Measurements from ENCODE around the gene SFT2D3.

Gene SFT2D3

GRCh38 chr2:127665267-127665893, 35.9 kb upstream of the SFT2D3 start:
- no peak for DNase-seq

GRCh38 chr2:127669056-127669455, 32.2 kb upstream of the SFT2D3 start:
- DNase-seq = no peak

GRCh38 chr2:127670055-127670956, 31.0 kb upstream of the SFT2D3 start:
- DNase-seq = no peak

GRCh38 chr2:127670957-127671290, 30.4 kb upstream of the SFT2D3 start:
- DNase-seq = no peak

- no peak for DNase-seq
These were observed 29.6 kb upstream of the SFT2D3 start for GRCh38 chr2:127671557-127672302.

- no peak for DNase-seq
These were observed 28.7 kb upstream of the SFT2D3 start for GRCh38 chr2:127672341-127673224.

GRCh38 chr2:127673291-127674069, 27.8 kb upstream of the SFT2D3 start:
- DNase-seq = no peak

- DNase-seq = no peak
These were observed 26.8 kb upstream of the SFT2D3 start for GRCh38 chr2:127674241-127675209.

GRCh38 chr2:127675331-127676261, 25.7 kb upstream of the SFT2D3 start, which contains the start of gene LIMS2:
Gene LIMS2 (minus strand): TSS chr2:127675530. CDS start chr2:127675024, 506 bp downstream.
- DNase-seq = no peak

- no peak for DNase-seq
These were observed 24.4 kb upstream of the SFT2D3 start for GRCh38 chr2:127676906-127677305.

GRCh38 chr2:127678531-127678930, 22.8 kb upstream of the SFT2D3 start:
- no peak for DNase-seq

GRCh38 chr2:127678991-127679390, 22.3 kb upstream of the SFT2D3 start:
- DNase-seq = no peak

GRCh38 chr2:127679680-127680361, 21.5 kb upstream of the SFT2D3 start:
- DNase-seq = no peak

GRCh38 chr2:127680706-127681287, 20.5 kb upstream of the SFT2D3 start:
- no peak for DNase-seq

GRCh38 chr2:127681288-127681804, 20.0 kb upstream of the SFT2D3 start:
- no peak for DNase-seq

- no peak for DNase-seq
These were observed 19.1 kb upstream of the SFT2D3 start for GRCh38 chr2:127681976-127682857.

GRCh38 chr2:127683056-127683455, 18.2 kb upstream of the SFT2D3 start:
- DNase-seq = no peak
